Hepatocyte (in vitro differentiated cells): ENCODE data around the gene ACOXL.

ENCODE experiments used
- EZH2 ChIP-seq: fragments of 200-600 bp; sonication (generic); IDR thresholded peaks from 2 replicates; pipeline ENCODE4 v1.6.1; 2016; ENCODE audit warnings: antibody characterized with exemption, mild to moderate bottlenecking, borderline replicate concordance
- TF ChIP-seq, protein P1 (sequence below): fragments of 200-600 bp; sonication (generic); IDR thresholded peaks from 2 replicates; pipeline ENCODE4 v1.5.1; 2016; ENCODE audit warnings: antibody characterized with exemption, mild to moderate bottlenecking; ENCODE audit not compliant: poor library complexity

GRCh38 chr2:110881908-110882307 is 149.5 kb downstream of the ACOXL start:
- no peak for TF ChIP-seq EZH2
- TF ChIP-seq, protein P1, sequence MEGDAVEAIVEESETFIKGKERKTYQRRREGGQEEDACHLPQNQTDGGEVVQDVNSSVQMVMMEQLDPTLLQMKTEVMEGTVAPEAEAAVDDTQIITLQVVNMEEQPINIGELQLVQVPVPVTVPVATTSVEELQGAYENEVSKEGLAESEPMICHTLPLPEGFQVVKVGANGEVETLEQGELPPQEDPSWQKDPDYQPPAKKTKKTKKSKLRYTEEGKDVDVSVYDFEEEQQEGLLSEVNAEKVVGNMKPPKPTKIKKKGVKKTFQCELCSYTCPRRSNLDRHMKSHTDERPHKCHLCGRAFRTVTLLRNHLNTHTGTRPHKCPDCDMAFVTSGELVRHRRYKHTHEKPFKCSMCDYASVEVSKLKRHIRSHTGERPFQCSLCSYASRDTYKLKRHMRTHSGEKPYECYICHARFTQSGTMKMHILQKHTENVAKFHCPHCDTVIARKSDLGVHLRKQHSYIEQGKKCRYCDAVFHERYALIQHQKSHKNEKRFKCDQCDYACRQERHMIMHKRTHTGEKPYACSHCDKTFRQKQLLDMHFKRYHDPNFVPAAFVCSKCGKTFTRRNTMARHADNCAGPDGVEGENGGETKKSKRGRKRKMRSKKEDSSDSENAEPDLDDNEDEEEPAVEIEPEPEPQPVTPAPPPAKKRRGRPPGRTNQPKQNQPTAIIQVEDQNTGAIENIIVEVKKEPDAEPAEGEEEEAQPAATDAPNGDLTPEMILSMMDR = no peak
